Hypothalamus (tissue), 51 donors: Measurements from ENCODE around the gene SRGN.
"Not testable (repeated sequence)": the region's sequence is repeated elsewhere in the genome, so short reads cannot be mapped to it uniquely, and the experiment has no call there.

ENCODE experiments used
- DNase-seq, 51 donors: peaks; one replicate each; lab custom pipeline; 2025; lab: John Stamatoyannopoulos, UW

The SRGN gene, protein sequence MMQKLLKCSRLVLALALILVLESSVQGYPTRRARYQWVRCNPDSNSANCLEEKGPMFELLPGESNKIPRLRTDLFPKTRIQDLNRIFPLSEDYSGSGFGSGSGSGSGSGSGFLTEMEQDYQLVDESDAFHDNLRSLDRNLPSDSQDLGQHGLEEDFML

DNA sequence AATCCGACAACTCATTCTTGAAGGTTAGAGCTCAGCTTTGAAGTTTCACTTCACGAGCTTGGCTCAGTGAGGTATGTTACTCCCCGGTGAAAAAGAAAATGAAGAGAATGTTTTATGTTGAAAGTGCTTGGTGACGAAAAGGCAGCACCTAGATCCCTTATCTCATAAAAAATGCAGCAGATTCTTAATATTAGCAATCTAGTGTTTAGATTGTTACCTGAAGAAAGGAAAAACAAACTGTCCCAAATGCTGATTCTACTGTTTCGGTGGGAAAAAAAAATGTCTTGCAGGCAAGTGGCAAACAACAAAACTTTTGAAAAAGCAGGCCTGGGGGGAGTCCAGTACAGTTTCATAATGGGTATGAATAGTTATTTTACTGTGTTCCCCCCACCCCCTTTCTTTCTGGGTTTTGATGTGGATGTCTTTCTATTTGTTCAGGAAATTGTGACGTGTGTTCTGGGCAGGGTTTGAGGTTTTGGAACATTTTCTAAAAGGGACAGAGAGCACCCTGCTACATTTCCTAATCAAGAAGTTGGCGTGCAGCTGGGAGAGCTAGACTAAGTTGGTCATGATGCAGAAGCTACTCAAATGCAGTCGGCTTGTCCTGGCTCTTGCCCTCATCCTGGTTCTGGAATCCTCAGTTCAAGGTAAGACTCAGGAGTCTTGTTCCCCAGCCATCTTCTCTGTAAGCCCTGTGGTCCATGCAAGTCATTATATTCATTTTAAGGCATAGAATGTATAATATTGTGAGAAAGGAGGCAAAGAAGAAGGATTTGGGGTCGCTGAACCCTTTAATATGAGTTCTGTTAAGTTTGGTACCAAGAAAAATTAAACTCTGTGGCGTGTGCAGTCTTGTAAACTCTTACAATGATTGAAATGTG is at the start of gene SRGN:
Gene SRGN (plus strand): TSS at position 514 of the 881 bp plus-strand sequence. CDS start 55 bp downstream, at position 569.
- DNase-seq = peak in 16 of 51 donors; percentile 3 to 49 (median 12)

DNA sequence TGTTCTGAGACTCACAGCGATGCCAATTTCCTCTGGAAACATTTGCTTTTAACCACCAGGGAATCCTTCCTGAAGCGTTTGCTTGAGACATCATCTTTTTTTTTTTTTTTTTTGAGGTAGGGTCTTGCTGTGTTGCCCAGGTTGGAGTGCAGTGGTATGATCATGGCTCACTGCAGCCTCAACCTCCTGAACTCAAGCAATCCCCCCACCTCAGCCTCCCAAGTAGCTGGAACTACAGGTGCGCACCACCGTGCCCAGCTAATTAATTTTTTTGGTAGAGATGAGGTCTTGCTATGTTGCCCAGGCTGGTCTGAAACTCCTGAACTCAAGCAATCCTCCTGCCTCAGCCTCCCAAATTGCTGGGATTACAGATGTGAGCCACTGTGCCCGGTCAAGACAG is 47.0 kb upstream of the SRGN start:
- not testable (repeated sequence) for DNase-seq

DNA sequence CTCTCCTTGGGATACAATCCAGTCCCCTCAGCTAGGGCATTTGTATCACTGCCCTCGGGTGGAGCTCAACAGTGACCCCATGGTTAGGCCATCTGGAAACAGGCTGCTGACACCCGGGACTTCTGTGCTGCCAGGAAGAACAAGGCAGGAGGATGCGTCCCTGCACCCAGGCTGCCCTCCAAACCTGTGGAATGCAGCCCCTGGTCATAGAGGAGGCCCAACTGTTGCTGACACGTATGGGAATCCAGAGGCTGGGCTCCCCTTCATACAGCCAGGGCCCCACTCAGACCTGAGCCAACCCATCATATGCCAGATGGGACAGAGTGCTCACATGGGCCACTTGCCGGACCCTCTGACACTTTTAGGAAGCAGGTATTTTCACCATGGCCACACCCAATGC is 45.5 kb upstream of the SRGN start:
- DNase-seq = no peak

DNA sequence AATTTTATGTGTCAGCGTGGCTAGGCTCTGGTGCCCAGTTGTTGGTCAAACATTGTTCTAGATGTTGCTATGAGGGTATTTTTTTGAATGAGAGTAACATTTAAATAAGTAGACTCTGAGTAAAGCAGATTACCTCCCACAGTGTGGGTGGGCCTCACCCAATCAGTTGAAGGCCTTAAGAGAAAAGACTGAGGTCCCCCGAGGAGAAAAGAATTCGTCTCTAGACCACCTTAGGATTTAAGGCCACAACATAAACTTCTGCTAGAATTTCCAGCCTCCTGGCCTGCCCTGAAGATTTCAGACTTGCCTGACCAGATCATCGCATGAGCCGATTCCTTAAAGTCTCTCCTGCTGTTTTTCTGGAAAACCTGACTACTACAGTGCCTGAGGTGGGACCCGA is 45.1 kb upstream of the SRGN start:
- no peak for DNase-seq

DNA sequence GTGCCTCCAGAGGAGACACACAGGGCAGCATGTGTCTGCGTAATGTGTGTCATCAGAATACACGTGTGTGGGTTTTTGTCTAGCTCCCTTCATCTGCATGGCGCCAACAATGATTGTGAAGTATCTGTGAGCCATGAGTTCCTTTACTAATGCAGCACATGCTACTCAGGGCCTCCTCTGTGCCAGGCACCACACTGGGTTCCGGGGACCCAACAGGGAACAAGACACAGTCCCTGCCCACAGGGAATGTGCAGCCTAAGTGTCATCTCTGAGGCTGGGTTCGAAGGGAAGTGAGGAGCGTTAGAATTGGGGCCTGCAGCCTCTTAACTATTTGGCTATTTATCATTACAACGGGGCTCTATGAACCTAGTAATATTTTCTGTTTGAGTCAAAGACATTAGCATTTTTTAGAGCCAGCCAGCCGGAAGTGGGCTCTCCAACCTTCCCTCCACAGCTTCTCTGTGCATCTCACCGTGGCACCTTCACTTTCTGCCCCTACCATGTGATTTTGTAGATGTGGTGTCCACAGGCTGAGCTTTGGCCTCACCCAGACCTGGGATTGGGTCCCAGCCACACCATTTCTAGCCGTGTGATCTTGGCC is 43.9 kb upstream of the SRGN start:
- DNase-seq = no peak

DNA sequence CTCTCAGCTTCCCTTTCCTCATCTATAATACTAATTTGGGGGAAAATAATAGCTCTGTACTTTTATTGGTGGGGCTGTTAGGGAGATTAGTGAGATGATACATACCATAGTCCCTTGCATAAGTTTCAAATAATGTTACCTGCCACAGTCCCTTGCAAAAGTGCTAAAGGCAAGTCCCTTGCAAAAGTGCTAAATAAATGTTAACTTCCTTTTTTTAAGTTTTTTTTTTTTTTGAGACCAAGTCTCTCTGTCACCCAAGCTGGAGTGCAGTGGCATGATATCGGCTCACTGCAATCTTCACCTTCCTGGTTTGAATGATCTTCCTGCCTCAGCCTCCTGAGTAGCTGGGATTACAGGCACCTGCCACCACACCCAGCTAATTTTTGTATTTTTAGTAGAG is 43.4 kb upstream of the SRGN start:
- no peak for DNase-seq

DNA sequence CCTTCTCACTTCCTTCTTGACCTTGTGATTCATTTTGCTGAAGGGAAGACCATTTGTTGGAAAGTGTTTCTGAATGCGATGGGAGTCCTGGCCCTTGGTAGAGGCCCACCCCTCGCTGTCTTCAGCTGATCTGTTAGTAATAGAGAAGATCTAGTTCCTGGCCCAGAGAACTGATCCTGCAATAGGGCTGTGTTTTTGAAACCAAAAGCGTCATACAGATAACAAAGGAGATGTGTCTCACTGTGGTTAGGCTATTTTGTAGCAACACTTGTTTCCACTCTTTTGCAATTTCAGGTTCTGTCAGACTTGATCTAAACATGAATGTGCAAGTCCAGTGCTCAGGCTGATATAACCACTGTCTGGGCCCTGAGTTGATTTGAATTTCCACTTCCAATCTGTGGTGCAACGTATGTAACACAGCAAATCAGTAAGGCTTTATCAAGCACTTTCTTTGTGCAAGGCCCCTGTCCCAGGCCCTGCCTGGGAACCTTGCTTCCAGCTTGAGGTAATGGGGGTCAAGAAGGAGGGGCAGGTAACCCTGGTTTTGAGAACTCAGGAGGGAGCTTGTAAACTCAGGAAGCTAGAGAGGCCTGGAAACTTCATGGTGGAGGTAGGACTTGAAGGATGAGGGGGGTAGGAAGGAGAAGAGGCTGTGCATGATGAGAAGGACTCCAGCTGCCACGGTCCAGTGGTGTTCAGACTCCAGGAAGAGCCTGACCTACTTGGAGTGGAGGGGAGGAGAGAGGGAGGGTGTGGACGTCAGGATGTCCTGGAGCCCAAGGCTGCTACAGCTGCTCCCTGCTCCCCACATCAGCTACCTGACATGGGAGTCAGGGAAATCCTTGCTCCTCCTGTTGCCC is 42.2 kb upstream of the SRGN start:
- peak in 2 of 51 donors; percentile 4 to 12 for DNase-seq

DNA sequence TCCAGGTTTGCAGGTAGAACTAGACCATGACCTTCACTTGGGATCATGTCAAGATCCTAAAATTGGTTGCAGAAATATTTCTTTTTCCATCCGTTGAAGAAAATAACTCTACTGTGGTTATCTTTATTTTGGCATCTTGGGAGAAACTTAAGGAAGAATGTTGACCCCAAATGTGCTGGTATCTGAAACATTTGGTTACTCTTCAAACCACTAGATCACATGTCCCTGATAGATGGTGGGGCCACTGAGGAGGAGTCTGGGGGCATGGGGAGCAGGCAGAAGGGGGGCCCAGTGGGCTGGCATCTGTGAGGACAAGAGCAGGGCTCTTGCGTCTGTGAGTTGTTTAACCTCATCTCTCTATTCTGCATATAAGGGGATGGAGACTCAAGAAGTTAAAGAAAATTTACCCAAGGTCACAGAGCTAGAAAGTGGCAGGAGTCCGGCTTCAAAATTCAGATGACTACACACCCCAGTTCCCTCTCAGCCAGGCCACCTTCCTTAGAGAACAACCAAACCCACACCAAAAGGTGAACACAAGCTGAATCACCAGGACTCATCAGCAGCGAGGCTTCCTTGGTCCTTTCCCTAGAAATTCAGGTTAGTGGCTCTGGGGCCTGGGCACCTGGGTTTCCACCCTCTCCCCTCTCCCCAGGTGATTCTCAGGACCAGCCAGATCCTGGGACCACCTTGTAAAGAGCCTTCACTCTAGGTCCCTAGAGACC is 40.6 kb upstream of the SRGN start:
- DNase-seq = no peak

DNA sequence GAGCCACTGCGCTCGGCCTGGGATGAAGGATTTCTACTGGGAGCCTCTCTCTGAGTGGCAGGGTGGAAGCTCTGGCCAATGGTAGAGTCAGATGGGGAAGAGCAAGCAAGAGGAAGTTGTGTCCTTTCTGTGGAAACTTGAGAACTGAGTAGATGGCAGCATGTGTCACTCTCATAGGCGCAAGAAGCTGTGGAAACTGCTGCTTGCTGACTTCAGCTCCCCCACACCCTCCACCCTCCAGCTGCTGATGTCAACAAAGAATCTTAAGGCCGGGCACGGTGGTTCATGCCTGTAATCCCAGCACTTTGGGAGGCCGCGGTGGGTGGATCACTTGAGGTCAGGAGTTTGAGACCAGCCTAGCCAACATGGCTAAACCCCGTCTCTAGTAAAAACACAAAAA is 39.8 kb upstream of the SRGN start:
- DNase-seq = peak in 12 of 51 donors; percentile 6 to 47 (median 12)

DNA sequence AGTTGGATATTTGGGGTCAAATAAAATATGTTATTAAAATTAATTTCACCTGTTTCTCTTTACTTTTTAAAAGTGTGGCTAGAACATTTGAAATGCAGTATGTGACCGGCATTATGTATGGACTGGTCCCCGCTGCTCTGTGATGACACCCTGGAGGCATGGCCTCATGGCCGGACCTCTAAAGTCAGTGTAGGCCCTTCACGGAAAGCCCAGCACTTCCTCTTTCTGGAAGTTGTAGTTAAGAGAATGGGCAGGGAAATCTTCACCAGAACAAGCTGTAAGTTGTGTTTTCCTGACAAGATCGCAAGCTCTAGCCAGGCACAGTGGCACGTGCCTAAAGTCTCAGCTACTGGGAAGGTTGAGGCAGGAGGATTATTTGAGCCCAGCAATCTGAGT is 38.3 kb upstream of the SRGN start:
- peak in 1 of 51 donors; percentile 6 for DNase-seq

DNA sequence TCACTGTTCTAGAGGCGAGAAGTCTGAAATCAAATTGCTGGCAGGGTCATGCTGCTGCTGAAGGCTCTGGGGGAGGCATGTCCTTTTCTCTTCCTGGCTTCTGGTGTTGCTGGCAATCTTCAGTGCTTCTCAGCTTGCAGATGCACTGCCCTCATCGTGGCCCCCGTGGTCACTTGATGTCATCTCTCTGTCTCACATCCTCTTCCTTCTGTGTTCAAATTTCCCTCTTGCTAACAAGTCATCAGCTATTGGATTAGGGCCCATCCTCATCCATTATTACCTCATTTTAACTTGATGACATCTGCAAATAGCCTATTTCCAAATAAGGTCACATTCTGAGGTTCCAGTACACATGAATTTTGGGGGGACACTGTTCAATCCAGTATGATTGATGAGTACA is 36.6 kb upstream of the SRGN start:
- DNase-seq = peak in 14 of 51 donors; percentile 2 to 38 (median 15)

DNA sequence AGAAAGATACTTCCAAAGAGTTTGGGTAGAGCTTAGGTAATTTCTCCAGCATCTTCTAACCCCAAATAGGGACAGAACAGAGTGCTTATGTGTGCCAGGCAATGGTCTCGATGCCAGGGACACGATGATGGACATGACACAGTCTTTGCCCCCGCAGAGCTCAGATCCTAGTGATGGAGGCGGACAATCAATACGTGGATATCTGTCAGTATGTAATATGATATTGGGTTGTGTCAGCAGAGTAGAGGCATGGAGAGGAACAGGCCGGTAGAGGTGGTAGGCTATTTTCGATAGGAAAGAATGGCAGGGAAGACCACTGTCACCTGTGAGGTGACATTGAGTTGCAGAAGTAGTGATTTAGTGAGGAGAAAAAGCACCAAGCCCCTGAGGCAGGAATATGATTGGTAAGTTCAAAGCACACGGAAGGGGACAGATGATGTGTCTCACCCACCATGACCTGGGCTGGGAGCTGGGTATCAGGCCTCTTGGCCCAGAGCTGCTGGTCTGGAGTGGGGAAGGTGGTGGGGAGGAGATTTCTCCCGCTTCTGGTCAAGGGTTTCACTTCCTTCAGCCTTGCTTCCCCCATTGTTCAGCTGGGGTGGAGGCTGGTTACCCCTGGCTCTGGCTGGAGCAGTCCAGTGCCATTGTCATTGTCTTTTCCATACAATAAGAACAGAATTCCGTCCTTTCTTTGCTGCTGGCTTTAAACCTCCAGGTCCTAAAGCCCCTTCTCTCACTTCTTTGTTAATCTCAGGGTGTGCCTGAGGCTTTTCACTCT is 36.0 kb upstream of the SRGN start:
- DNase-seq = peak in 4 of 51 donors; percentile 2 to 12 (median 6)

DNA sequence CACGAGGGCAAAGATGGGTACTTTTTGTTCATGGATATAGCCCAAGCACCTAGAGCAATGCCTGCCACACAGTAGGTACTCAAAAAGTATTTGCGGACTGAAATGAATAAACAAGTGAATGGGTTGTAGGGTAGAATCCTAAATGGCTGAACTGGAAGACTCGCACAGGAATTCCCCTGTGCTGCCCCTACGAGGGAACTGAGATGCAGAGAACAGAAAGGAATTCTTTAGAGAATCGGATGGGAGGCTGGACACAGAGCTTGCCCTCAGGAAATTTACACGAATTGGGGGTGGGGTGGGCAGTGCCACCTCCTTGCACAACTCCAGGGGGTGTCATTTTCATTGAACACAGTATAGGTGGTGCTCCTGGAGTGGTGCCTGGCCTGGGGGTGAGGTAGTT is 35.2 kb upstream of the SRGN start:
- DNase-seq = no peak

DNA sequence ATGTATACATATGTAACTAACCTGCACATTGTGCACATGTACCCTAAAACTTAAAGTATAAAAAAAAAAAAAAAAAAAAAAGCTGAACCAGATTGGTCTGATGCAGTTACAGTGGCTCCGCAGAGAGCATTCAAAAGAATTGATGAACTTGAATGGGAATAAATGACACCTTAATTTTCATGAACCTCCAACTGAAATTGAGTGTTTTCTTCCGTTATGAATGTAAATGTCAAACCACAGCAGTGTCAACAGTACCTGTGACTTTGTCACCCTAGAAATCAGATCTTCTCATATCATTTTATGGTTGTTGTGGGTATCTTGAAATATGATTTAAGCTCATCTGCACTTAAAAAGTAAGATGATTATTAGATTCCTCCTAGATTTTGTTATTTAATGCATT is 32.7 kb upstream of the SRGN start:
- no peak for DNase-seq

DNA sequence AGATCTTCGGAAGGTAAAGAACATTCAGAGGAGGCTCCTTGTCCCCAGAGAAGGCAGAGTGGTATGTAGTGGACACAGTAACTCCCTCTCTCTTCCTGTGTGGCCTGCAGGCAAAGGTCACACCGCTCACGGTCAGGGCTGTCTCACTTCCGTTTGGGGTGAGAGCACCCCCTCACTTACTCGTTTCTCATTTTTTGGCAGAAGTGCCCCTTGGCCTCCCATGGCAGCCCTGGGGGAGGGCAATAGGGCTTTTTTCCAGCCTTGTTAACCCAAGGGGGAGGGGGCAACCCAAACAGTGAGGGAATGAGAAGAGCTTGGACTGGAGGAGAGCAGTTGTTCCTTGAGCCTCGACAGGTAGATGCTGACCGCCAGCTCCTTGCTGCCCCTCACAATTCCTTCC is 31.8 kb upstream of the SRGN start:
- DNase-seq = peak in 7 of 51 donors; percentile 2 to 20 (median 9)

DNA sequence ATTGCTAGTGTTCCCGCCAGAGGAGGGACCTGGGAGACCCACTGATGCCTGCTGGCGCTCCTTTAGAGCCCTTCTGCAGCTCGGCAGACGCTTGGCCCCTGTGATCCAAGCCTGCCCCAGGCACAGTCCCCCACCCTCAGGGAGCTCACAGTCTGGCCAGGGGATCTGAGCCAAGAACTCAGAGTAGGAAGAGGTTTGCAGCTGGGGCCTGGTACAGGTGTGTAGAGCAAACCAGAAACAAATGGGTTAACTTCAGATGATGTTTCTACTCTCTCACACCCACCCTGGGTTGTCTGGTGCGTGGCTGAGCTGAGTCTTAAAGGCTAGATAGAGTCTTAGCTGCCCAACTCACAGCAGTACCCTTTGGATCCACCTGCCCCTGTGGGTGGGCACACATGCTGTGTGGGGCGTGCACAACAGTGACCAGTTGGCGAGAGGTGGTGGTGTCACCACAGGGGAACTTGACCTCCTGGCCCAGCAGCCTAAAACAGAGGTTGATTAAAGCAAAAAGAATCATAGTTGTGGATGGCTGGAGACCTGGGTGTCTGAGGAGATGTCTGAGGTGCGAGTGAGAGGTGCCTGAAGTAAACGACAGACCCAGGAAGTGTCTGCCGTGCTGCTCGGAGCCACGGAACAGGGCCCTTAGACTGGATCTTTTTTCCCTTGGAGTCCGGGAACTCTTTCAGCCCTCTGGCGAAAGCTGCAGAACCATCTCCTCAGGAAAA is 31.2 kb upstream of the SRGN start:
- DNase-seq = no peak

DNA sequence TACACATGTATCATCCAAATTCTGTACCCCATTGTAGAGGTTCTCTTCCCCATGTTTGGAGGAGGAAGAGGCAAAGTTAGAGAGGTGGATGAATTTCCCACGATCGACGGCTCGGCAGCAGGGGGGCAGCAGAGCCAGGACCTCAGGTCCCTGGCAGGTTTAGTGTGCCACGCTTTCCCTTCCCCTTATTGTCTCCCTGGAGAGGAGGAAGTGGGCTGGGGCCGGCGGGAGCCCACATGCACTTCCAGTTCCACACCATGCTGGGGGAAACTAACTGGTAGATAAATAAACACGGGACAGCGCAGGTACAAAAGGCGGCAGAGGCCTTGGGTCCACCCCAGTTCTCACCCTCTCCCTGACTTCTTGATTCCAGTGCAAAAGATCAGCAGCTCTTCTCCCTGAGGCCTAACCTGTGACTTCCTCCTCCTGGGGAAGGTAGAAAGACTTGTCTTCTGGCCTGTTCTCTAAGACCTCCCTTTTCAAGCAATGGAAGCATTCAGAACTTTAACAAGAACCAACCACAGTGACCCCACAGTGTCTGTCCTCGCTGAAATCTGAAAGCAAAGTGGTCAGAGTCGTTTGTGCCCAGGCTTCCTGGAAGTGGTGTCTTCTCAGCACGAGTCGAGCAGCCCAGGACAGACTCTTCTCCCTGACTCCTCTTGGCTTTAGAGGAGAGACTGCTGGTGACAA is 30.5 kb upstream of the SRGN start:
- peak in 17 of 51 donors; percentile 13 to 53 (median 21) for DNase-seq

DNA sequence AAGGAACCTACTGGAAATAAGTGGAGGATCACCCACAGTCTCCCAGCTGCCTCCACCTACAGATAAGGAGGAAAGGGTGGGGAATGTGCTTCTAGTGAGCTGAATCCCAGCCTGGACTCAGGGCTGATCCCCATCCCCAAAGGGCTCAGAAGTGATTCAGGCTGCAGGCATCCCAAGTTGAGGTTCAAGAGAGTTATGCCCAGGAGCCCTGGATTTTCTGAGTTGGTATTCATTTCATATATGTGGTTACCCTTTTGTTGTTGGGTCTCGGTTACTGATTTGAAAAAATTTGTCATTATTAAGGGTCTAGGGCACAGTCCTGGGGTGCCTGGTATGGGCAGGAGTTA is 30.0 kb upstream of the SRGN start:
- no peak for DNase-seq
